HG03460 (cell line): Measurements from ENCODE around the gene LOC101059915.
A peak's percentile ranks its signal among the peaks of the same experiment; 100 is the strongest.
"Not testable (repeated sequence)": the region's sequence is repeated elsewhere in the genome, so short reads cannot be mapped to it uniquely, and the experiment has no call there.

ENCODE experiments used
- ATAC-seq: cut with Tn5 transposase; IDR thresholded peaks from one replicate; pipeline ENCODE4 v1.9.1; 2021; ENCODE audit not compliant: unreplicated experiment

Gene LOC101059915

DNA sequence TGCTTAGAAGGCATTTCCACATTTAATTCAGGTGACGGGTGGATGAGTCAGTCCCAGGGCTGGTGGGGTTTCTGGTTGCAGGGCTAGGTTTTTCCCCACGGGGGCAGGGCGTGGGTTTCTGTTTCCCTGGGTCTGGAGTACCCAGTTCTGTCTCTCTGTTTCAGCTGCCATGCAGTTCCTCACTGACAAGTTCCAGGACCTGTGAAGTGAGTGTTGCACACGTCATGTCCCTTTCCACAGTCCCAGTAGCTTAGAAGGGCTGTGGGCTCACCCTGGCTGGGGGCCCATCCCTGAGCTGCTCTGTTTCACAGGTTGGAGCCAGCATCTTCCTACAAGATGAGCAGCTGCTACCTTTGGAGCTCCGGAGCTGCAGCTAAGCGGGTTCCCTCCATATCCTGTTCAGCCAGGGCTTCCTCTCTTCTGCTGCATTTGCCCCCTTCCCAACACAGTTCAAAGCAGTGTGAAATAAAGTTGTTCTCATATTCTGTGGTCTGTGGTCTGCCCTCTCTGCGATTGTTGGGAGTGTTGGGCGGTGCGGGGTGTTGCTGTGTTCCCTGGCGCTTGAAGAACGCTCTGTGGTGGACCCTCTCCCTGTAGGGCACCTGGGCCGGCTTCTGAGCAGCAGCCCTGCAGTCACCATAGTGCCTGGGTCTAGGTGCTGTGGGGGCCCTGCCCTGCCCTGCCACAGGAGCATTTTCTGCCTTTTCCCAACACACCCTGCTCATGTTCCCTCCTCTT, 3.9 kb downstream of the LOC101059915 start:
- no peak for ATAC-seq

- ATAC-seq = no peak
Observed at GRCh38 chrX:71671938-71672337, 4.6 kb downstream of the LOC101059915 start.

GRCh38 chrX:71675636-71676035, 8.3 kb downstream of the LOC101059915 start:
- ATAC-seq = not testable (repeated sequence)

GRCh38 chrX:71676068-71676795, 8.9 kb downstream of the LOC101059915 start:
- not testable (repeated sequence) for ATAC-seq

GRCh38 chrX:71677195-71677594, 9.8 kb downstream of the LOC101059915 start:
- ATAC-seq = not testable (repeated sequence)

DNA sequence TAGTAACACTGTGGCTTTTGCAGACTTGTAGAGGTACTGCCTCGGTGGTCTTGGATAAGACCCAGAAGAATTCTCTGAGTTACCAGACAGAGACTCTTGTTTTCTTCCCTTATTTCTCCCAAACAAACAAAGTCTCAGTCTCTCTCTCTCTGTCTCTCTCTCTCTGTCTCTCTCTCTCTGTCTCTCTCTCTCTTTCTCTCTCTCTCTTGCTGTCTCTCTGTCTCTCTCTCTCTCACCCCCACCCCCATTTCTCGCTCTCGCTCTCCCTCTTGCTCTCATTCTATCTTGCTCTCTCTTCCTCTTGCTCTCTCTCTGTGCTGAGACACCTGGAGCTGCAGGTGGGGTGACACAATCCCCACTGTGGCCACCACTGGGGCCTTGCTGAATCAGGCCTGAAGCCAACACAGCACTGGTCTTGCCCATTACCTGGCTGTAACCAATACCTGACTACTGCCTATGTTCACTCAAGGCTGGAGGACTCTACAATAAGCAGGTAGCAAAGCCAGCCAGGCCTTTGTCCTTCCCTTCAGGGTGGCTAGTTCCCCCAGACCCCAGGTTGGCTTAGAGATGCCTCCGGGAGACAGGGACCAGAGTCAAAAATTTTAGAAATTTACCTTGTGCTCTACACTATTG, 12.3 kb downstream of the LOC101059915 start:
- ATAC-seq = no peak

- ATAC-seq = peak; percentile 55
Observed at GRCh38 chrX:71696641-71697465, 29.5 kb downstream of the LOC101059915 start.

DNA sequence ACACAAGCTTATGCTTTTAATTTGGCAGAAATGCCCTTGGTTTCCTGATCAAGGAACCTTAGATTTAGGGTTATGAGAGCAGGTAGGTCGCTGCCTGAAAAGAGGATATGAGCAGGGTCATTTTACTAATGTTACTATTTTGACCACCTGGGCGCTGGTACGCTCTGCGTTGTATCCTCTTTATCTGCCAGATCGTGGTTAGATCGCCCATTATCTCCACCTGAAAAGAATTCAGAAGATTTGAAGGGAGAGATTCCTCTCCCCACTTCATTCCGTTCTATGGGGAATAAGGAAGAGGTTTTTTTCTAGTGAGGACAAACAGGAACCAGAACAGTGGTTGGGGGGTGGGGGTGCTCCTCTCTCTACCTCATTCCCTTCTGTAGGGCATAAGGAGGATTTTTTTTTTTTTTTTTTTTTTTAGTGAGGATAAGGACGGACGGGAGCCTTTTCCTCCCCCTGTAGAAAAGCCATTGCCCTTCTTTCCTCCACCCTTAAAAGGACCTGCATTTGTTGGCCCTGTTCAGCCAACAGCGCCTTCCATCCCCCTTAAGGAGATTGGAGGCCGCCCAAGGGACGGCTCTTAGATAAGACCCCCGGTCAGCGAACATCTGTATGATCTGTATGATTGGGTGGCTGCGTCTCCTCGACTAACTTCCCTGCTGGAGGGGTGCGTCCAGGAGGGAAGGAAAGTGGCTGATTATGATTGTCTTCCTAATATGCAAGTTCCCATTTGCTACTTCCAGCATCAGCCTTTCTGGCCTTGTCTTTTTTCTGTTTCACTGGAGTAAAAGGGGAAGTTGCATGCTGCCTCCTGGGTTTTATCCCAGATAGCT, 30.3 kb downstream of the LOC101059915 start:
- peak; percentile 46 for ATAC-seq

GRCh38 chrX:71698299-71699022, 31.1 kb downstream of the LOC101059915 start:
- ATAC-seq = not testable (repeated sequence)

- not testable (repeated sequence) for ATAC-seq
Observed at GRCh38 chrX:71699023-71699344, 31.6 kb downstream of the LOC101059915 start.

GRCh38 chrX:71702853-71703252, 35.5 kb downstream of the LOC101059915 start:
- not testable (repeated sequence) for ATAC-seq

- not testable (repeated sequence) for ATAC-seq
Observed at GRCh38 chrX:71714064-71714463, 46.7 kb downstream of the LOC101059915 start.

DNA sequence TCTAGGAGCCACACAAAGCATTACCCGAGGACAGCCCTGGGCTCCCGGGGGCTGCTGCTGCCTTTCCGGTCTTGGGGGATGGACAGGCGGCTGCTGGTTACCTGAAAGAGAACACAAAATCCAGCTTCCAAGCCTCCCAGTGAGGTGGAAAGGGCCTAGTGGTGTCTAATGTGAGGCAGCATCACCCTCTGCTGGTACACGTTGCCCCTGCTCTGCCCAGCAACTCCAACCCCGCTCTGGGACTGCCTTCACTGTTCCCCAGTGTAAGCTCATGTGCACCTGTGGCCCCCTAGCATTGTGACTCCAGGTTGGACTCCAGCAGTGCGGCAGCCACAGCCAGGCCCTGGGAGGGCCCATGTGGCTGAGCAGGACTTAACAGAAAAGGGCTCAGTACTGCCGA, 48.2 kb downstream of the LOC101059915 start:
- ATAC-seq = not testable (repeated sequence)

DNA sequence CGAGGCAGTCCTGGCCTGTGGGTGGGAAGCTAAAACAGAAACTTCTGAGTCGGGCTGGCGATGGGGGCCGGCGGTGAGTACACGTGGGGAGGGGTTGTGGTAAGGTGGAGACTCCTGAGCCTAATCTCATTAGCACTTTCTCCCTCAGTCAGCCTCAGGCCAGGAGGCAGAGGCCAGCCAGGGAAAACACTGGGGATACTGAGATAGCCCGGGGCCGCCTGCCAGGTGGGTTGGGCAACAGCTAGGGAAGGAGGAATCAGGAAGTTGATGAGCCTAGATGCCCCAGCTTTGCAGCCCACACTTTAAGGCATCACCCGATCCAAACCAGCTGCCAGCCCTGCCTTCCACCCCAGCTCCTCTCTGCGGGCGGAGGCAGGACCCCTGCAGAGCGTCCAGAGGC, 49.0 kb downstream of the LOC101059915 start:
- not testable (repeated sequence) for ATAC-seq

- ATAC-seq = not testable (repeated sequence)
Observed at GRCh38 chrX:71718185-71718584, 50.8 kb downstream of the LOC101059915 start, which contains the start of gene CXorf49. Gene CXorf49 (minus strand): TSS chrX:71718285. CDS start chrX:71718151, 134 bp downstream.

GRCh38 chrX:71719195-71719594, 51.8 kb downstream of the LOC101059915 start:
- ATAC-seq = not testable (repeated sequence)

GRCh38 chrX:71720289-71720886, 53.0 kb downstream of the LOC101059915 start:
- not testable (repeated sequence) for ATAC-seq
